ENCODE results near the gene TCF7L1.
"Not testable (repeated sequence)": the region's sequence is repeated elsewhere in the genome, so short reads cannot be mapped to it uniquely, and the experiment has no call there.

The TCF7L1 gene

DNA sequence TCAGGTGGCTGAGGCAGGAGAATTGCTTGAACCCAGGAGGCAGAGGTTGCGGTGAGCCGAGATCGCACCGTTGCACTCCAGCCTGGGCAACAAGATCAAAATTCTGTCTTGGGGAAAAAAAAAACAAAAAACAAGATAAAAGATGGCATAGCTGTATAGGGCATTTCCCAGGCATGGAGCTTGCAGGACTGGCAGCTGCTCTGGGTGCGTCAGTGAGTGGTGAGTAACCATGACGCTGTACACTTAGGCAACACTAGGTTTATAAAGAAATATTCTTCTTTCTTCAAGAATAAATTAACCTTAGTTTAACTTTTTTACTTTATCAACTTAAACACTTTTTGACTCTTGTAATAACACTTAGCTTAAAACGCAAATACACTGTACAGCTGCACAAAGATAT is 179.2 kb downstream of the TCF7L1 start:
- TF ChIP-seq, protein P1, sequence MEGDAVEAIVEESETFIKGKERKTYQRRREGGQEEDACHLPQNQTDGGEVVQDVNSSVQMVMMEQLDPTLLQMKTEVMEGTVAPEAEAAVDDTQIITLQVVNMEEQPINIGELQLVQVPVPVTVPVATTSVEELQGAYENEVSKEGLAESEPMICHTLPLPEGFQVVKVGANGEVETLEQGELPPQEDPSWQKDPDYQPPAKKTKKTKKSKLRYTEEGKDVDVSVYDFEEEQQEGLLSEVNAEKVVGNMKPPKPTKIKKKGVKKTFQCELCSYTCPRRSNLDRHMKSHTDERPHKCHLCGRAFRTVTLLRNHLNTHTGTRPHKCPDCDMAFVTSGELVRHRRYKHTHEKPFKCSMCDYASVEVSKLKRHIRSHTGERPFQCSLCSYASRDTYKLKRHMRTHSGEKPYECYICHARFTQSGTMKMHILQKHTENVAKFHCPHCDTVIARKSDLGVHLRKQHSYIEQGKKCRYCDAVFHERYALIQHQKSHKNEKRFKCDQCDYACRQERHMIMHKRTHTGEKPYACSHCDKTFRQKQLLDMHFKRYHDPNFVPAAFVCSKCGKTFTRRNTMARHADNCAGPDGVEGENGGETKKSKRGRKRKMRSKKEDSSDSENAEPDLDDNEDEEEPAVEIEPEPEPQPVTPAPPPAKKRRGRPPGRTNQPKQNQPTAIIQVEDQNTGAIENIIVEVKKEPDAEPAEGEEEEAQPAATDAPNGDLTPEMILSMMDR (IDR thresholded peaks at IDR 0.05; ENCODE audit: low read depth, low read length, missing control alignments), result no peak
- no peak for DNase-seq (ENCODE audit: low read depth)
- in situ Hi-C loops (cut with HindIII; ENCODE audit: low sequenced_read_pairs), result no loop called here
- H3K4me3 ChIP-seq (ENCODE audit: low read depth, low read length), result no peak overlapping the region

DNA sequence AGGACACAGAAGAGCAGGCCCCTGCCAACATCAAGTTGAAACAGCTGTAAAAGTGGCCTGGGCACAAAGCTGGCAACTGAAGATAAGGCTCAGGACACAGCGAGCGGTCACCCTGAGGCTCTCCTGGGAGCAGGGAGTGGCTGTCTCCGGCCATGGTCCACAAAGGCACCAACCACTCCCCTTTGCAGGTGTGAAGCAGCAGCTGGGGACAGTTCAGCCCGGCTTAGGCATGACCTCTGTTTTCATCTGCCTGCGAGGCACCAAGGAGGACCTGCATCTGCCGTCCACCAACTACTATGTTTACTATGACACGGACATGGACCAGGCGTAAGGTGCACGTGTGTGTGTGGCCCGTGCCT is 181.7 kb downstream of the TCF7L1 start:
- in situ Hi-C loops (cut with HindIII; ENCODE audit: low sequenced_read_pairs), result no loop called here
- TF ChIP-seq, protein P1 (IDR thresholded peaks at IDR 0.05; ENCODE audit: low read depth, low read length, missing control alignments), result no peak
- no peak for DNase-seq (ENCODE audit: low read depth)
- H3K4me3 ChIP-seq (ENCODE audit: low read depth, low read length), result no peak overlapping the region

DNA sequence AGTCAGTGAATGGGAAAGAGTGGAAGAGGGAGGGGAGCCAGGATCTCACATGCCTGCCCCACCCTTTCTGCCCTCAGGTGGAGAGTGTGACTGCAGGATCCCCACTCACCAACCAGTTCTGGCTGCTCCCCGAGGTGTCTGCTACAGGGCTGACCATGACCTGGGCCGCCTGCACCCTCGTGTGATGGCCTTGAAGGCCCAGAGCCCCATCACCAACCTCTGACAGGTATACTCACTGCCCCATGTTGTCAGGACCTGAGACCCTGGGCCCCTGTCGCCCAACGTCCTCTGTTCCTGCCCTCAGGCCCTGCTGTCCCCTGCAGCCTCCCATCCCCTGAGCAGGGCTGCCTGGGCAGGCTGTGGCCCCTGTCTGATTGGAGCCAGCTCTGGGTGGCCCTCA is 182.7 kb downstream of the TCF7L1 start:
- DNase-seq (ENCODE audit: low read depth); H3K4me3 ChIP-seq (ENCODE audit: low read depth, low read length); in situ Hi-C loops (cut with HindIII; ENCODE audit: low sequenced_read_pairs): not testable (repeated sequence)

DNA sequence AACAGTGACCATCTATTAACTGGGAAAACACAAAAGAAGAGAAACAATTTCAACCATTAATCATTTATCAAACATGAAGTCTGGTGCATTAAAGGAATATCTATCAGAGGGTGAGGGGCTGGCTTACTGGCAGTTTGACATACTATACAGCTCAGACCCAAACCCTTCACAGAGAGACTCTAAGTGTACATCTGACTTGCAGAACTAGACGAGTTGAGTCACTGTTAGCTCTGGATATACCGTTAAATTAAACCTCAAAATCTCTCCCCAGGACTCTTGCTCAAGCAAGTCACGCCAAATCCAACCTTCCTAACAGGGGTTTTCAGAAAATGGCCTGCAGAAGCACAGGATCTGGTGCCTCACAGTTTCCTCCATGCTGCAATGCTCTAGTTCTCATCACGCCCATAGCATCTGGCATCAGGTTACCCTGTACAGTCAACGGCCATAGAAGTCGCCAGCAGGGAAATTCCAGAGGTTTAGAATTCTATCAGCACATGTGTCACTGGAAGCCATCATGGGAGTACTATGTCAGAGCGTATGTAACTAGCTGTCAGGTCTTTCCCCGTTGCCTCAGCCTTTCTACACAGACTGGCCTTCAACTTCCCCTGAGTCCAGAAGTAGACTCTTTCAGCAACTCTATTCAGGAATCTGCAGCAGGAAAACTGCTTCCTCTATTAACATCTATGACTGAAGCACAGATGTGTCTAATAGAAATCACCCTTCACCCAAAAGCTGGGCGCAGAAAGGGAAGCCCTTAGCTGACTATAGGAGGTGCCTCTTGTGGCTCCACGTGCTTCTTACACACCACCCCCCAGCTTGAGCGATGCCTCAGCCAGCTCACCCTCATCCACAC is 185.3 kb downstream of the TCF7L1 start:
- in situ Hi-C loops (cut with HindIII; ENCODE audit: low sequenced_read_pairs), result no loop called here
- TF ChIP-seq, protein P1 (IDR thresholded peaks at IDR 0.05; ENCODE audit: low read depth, low read length, missing control alignments), result no peak
- no peak overlapping the region for H3K4me3 ChIP-seq (ENCODE audit: low read depth, low read length)
- DNase-seq (ENCODE audit: low read depth), result no peak

DNA sequence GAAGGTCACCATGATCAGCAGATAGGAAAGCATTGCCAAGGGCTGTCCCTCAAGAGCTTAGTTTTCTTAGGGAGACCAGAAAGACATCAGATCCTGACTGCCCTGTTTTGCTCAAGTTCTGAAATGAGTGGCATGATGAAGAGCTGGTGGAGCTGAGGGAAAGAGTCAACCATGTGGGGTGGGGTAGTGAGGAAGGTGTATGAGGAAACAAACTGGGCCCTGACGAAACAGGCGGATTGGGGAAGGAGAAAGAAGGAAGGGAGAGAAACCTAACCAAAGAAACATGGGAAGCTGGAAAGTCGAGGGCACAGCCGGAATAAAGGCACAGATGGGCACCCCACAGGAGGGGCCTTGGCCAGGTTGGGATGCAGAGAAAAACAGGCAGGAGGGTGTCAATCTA is 186.6 kb downstream of the TCF7L1 start:
- in situ Hi-C loops (cut with HindIII; ENCODE audit: low sequenced_read_pairs), result no loop called here
- no peak overlapping the region for H3K4me3 ChIP-seq (ENCODE audit: low read depth, low read length)
- TF ChIP-seq, protein P1 (IDR thresholded peaks at IDR 0.05; ENCODE audit: low read depth, low read length, missing control alignments), result no peak
- no peak for DNase-seq (ENCODE audit: low read depth)

DNA sequence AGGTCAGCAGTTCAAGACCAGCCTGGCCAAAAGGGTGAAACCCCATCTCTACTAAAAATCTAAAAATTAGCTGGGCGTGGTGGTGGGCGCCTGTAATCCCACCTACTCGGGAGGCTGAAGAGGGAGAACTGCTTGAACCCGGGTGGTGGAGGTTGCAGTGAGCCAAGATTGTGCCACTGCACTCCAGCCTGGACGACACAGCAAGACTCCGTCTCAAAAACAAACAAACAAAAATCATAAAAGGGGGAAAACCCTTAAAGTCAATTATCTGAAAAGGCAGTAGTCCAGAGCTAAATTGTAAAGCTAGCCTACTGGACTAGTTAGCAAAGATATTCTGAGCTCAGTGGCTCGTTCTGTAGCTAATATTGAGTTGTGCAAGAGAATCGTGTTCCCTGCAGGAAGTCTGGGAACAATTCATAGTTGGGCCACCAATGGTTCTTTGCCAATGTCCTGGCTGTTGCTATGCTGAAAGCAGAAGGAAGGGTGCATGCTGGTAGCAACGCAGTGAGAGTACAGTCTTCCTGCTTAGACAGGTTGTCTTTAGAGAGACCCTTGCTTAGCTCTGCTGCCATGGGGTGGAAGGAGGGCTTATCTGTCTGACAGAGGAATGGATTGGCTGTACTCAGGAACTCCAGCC is 190.3 kb downstream of the TCF7L1 start:
- TF ChIP-seq, protein P1 (IDR thresholded peaks at IDR 0.05; ENCODE audit: low read depth, low read length, missing control alignments), result no peak
- DNase-seq (ENCODE audit: low read depth), result no peak
- in situ Hi-C loops (cut with HindIII; ENCODE audit: low sequenced_read_pairs), result no loop called here
- H3K4me3 ChIP-seq (ENCODE audit: low read depth, low read length), result no peak overlapping the region

DNA sequence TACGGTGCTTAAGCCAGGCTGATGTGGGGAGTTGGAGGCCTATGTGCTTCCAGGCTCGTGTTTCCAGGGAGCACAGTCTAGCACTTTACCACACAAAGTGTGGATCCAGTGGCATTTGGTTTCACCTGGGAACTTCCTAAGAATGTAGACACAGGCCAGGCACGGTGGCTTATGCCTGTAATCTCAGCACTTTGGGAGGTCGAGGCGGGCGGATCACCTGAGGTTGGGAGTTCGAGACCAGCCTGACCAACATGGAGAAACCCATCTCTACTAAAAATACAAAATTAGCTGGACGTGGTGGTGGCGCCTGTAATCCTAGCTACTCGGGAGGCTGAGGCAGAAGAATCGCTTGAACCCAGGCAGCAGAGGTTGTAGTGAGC is 190.8 kb downstream of the TCF7L1 start:
- H3K4me3 ChIP-seq (ENCODE audit: low read depth, low read length); DNase-seq (ENCODE audit: low read depth); in situ Hi-C loops (cut with HindIII; ENCODE audit: low sequenced_read_pairs): not testable (repeated sequence)

Data from astrocyte of the cerebellum (primary cell).